ENCODE measurements around the gene GOLGA8B.
A peak's percentile ranks its signal among the peaks of the same experiment; 100 is the strongest.
"Not testable (repeated sequence)": the region's sequence is repeated elsewhere in the genome, so short reads cannot be mapped to it uniquely, and the experiment has no call there.

Gene GOLGA8B

GRCh38 chr15:34598799-34599585, 15.5 kb upstream of the GOLGA8B start:
- DNase-seq (ENCODE audit: low read depth in 2 of 2): no peak

GRCh38 chr15:34597316-34597715, 13.9 kb upstream of the GOLGA8B start:
- DNase-seq (ENCODE audit: low read depth in 2 of 2): no peak

- DNase-seq (ENCODE audit: low read depth in 2 of 2): no peak
Measured at GRCh38 chr15:34594361-34594760, 10.9 kb upstream of the GOLGA8B start.

GRCh38 chr15:34591306-34591705, 7.9 kb upstream of the GOLGA8B start:
- no peak for DNase-seq (ENCODE audit: low read depth in 2 of 2)

GRCh38 chr15:34588046-34588674, 4.7 kb upstream of the GOLGA8B start:
- DNase-seq (ENCODE audit: low read depth in 2 of 2): peak in 1 of 2 donors; percentile 20

- DNase-seq (ENCODE audit: low read depth in 2 of 2): not testable (repeated sequence)
Measured at GRCh38 chr15:34585966-34586365, 2.5 kb upstream of the GOLGA8B start.

DNA sequence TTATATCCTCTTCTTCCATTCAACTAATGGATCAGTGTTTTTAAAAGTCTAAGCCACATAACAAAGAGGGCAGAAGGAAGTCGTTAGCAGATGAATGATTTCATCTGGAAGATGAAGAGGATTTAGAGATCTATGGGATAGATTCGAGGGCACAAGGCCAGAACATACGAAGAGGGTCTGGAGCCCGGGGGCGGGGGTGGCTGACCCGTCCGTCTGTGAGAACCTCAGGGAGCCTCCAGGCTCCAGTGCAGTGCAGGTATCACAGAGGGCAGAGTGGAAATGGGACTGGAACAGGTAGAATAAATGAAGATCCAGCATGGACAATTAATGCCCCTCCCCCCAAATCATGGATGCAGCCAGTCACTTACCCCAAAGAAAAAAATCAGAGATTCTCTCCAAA, 1.5 kb upstream of the GOLGA8B start:
- DNase-seq (ENCODE audit: low read depth in 2 of 2): no peak

DNA sequence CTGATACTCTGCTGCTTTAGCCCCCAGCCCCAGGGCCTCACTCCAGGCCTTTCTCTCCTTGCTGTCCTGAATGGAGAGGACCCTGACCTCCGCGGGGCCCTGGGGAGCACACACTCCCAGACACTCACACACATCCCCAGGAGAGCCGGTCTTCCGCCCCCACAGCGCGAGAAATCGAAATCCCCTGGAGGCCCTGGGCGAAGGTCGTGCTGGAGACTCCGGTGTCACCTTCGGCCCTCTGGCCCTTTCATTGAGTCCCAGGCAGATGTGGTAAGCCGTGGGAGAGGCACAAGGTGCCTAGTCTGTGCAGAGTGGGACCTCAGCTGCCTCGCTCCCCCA, 848 bp upstream of the GOLGA8B start:
- no peak for DNase-seq (ENCODE audit: low read depth in 2 of 2)

- DNase-seq (ENCODE audit: low read depth in 2 of 2): peak in 1 of 2 donors; percentile 9
Measured at GRCh38 chr15:34582461-34583371, 735 bp downstream of the GOLGA8B start.

DNA sequence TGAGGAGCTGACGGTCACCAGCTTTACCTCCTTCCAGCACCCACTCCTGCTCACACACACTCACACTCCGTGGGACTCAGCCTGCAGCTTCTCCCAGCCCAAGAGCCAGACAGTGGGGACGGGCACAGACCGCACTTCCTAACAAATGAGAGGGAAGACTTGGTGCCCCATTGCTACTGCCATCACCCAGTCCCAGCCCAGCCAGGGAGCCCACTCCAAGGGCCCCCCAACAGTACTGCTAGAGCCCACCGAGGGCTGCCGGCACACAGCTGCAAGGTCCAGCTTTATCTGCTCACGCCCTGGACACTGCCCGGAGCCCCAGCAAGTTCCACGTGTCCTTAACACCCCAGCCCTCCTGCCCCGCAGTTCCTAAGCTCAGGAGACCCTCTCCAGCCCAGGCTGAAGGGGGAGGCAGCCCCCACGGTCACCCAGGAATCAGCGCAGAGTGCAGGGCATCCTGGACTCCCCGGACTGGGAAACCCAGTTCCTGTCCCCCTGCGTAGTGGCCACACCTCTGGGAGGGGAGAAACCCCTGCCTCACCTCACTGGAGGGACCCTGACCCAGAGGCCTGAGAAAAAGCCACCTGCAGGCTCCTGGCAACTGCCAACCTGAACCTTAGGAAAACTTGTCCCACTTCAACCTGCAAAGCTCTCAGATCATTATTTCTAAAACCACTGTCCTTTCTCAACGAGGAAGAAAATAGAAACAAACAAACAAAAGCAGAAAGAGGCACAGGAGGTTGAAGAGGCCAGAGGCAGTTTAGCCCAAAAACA, 1.6 kb downstream of the GOLGA8B start:
- not testable (repeated sequence) for DNase-seq (ENCODE audit: low read depth in 2 of 2)

- DNase-seq (ENCODE audit: low read depth in 2 of 2): no peak
Measured at GRCh38 chr15:34581043-34581365, 2.4 kb downstream of the GOLGA8B start.

GRCh38 chr15:34580251-34581042, 3.0 kb downstream of the GOLGA8B start:
- DNase-seq (ENCODE audit: low read depth in 2 of 2): not testable (repeated sequence)

DNA sequence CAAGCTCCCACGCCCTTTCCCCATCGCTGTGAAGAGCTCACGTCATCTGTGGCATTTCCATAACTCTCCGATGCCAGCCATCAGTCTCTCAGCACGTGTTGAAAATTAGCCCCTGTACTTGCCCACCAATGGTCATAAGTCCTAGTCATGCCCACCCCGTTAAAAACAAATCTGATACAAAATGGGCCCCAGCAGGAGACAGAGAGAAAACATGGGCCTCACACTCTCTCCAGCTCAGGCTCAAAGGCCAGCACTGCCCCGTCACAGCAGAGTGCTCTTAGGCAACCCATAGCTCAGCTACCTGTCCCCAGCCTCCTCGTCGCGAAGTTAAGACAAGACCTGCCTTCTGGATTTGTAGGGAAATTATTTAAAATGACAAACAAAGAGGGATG, 5.2 kb downstream of the GOLGA8B start:
- DNase-seq (ENCODE audit: low read depth in 2 of 2): no peak

GRCh38 chr15:34577658-34578282, 5.7 kb downstream of the GOLGA8B start:
- not testable (repeated sequence) for DNase-seq (ENCODE audit: low read depth in 2 of 2)

DNA sequence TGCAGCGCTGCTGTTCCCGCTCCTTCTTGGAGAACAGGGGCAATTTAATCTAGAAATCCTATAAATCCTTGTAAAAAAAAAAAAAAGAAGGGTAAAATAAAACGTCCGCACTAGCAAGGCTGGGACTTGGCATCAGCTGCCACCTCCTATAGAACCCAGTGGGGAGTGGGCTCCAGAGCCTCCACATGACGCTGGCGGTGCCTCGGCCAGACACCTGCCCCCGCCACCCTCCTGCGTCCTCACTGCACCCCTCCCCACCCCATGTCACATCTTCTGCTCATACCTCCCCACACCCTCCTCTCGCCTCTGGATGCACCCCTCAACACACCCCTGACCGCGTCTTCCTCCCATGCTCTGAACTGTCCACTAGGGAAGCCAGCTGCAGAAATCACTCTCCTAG, 8.4 kb downstream of the GOLGA8B start:
- DNase-seq (ENCODE audit: low read depth in 2 of 2): not testable (repeated sequence)

DNA sequence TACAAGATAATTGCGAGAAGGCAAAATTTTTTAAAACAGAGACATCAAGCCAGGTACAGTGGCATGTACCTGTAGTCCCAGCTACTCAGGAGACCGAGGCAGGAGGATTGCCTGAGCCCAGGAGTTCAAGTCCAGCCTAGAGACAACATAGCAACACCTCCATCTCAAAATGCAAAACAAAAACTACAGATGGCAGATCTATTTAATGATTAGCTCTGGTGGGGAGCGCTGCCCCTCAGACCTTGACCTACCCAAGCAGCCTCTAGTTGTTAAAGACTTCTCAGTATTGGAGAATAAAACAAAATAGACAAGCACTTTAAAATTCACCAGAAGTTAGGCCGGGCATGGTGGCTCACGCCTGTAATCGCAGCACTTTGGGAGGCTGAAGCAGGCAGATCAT, 10.5 kb downstream of the GOLGA8B start:
- not testable (repeated sequence) for DNase-seq (ENCODE audit: low read depth in 2 of 2)

DNA sequence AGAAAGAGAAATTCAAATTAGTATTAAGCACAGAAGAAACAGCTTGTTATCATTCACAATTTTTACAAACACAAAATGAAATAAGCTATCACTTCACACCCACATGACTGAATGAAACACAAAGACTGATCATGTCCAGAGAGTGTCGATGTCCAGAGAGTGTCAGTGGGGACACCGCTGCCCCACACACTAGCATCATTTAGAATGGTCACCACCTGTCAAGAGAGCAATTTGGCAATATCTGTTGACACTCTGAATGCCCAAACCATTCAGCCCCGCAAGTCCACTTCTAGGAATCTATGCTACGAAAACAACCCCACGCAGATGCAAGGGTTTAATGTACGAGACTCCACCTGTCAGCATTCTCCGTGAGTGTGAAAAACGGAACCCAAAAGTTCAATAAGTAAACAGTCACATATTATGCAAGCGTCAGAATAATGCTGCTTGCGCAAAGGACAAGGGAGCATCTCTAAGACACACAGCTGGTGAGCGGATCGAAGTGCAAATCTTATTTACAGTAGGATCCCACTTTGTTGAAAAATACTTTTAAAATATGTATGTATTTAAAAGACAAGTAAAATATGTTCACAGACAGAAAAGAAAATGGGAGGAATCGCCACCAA, 11.3 kb downstream of the GOLGA8B start:
- DNase-seq (ENCODE audit: low read depth in 2 of 2): not testable (repeated sequence)

GRCh38 chr15:34569670-34570396, 13.6 kb downstream of the GOLGA8B start:
- DNase-seq (ENCODE audit: low read depth in 2 of 2): not testable (repeated sequence)

DNA sequence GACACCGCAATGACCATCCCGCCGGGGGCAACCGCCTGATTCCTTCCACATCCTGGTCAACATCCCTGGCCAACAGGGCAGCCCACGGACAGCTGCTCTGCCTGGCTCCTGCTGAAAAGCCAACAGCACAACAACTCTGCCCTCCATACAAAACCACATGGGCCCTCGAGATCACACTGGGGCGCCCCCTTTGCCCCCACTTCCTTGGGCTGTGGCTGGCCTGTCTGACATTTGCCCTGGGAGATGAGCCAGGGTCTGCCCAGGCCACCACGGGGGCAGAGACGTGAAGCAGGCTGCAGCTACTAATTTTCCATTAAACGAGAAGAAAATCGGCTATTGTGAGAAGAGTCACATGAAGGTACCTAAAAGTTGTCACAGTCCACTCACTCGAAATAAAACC, 16.3 kb downstream of the GOLGA8B start:
- not testable (repeated sequence) for DNase-seq (ENCODE audit: low read depth in 2 of 2)
